GM19238 (cell line): Measurements from ENCODE around the gene QSOX1.
A peak's percentile ranks its signal among the peaks of the same experiment; 100 is the strongest.

Source experiments
- DNase-seq: peaks from one replicate; pipeline ENCODE4 v3.0.0; 2011; ENCODE audit warnings: low spot score; ENCODE audit not compliant: insufficient read length

QSOX1 gene

GRCh38 chr1:180249725-180250498, 95.2 kb downstream of the QSOX1 start:
- no peak for DNase-seq

DNA sequence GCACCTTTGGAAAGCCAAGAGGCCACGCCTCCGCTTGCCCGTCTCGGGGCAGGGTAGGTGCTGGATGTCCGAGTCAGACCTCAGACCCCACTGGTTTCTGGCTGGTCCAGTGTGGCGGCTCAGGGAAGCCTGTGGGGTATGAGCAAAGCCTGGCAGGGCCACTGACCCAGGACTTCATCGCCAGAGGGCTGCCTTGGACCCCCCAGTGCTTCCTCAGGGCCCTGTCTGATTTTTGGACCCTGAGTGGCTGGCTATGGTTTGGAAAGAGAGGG, 95.8 kb downstream of the QSOX1 start:
- DNase-seq = no peak

DNA sequence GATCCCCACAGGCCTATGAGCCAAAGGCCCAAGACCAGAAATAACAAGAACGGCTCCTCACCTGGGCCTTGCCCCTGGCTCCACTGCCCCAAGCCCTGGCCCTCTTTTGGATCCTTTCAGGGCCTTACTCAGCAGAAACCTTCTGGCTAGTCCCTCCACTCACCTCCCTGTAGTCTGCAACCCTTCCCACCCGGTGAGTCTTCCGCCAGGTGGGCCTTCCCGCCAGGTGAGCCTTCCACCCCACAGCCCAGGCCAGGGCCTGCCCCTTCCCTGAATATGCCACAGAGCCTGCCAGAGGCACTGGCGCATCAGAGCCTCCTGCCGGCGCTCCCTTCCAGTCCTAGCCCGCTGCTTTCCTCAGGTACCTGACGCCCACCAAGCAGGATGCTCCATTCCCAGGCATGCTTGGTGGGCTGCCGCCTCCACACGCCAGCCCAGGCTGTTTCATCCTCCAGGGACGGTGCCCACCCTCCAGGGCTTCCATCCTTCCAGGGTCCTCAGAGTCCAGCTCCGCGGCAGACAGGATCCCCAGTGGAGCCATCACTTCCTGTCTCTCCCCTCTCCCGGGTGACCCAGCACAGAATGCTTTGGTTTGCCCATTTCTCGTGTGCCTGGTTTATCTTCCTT, 96.3 kb downstream of the QSOX1 start:
- no peak for DNase-seq

GRCh38 chr1:180251526-180252305, 97.0 kb downstream of the QSOX1 start:
- no peak for DNase-seq

GRCh38 chr1:180252638-180253536, 98.2 kb downstream of the QSOX1 start:
- DNase-seq = peak; percentile 65
